Stimulated activated CD8-positive, alpha-beta memory T cell treated with anti-CD3 and anti-CD28 coated beads, Interleukin-7, amount 100 ng/mL, for 48 hours (primary cell): Measurements from ENCODE around the gene THAP7.
A peak's percentile ranks its signal among the peaks of the same experiment; 100 is the strongest.

Experiments used
- DNase-seq, 2 donors: peaks; one replicate each; pipeline ENCODE4 v3.0.0-alpha.2; 2020; ENCODE audit warnings: low read depth in 1 of 2; ENCODE audit errors: extremely low read depth in 1 of 2

The THAP7 gene

GRCh38 chr22:20994128-20994901, 7.6 kb downstream of the THAP7 start:
- no peak for DNase-seq

- no peak for DNase-seq
Observed at GRCh38 chr22:20993304-20994127, 8.4 kb downstream of the THAP7 start.

DNA sequence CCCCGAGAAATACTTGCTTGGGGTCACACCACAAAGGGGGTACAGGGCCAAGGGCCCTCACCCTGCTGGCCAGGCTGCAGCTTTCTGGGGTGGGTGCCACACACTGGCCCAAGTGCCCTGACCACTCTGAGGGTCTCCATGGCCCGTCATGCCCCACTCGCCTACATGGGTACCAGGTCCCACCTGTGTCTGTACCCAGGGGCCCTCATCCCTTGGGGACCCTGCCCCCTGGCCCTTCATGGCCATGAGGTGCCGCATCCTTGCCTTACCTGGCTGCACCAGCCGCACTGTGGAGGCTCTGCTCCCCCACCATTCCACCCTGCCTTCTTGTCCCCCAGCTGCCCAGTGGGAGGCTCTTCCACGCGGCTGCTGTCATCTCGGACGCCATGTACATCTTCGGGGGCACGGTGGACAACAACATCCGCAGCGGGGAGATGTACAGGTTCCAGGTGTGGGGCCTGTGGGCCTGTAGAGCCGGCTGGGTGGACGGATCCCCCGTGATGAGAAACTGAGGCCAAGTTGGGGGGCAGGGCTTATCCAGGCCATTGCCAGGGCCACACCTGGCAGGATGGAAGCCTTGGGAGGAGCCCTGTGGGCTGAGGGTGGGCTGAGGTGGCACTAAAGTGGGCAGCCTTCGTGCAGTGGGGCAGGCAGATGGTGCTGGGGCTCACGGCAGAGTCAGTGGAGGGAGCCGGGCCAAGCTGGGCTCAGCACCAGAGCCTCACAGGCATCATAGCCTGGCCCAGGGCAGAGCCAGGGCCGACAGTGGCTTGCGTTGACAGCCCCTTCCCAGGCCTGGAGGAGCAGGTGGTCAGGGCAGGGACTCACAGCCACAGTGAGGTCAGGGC, 9.2 kb downstream of the THAP7 start:
- DNase-seq: no peak

GRCh38 chr22:20992056-20992442, 9.9 kb downstream of the THAP7 start:
- no peak for DNase-seq

- no peak for DNase-seq
Observed at GRCh38 chr22:20991252-20992055, 10.5 kb downstream of the THAP7 start.

GRCh38 chr22:20990184-20991180, 11.4 kb downstream of the THAP7 start:
- DNase-seq: no peak

DNA sequence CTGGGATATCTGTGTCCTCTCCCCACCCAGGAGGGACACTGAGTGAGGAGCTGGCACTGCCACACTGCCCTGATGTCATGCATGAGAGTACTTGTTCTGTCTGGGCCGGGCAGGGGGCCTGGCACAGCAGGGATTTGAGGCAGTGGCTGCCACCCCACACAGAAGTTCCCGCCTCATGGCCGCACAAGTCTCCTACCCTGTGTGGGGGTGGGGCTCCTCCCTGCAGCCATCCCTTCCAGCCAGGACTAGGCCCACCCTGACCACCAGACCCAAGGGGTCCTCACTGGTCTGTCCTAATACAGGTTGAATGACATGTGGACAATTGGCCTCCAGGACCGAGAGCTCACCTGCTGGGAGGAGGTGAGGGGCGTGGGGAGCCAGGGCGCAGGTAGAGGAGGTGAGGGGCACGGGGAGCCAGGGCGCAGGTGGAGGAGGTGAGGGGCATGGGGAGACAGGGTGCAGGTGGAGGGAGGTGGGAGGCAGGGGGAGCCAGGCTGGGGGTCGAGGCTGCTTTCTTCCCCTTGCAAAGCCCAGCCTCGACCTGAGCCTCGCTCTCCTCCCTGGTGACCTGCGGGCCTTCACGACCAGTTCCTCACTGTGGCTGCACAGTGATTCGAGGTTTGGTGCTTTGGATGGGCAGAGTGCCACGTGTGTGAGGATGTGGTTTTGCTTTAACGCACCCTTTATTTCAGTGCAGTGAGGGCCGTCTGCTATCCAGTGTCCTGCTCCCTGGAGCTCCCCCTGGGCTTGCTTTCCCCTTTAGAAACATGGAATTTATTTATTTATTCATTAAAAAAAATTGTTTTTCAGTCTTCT, 12.4 kb downstream of the THAP7 start:
- DNase-seq: no peak

GRCh38 chr22:20988573-20989322, 13.2 kb downstream of the THAP7 start:
- DNase-seq: no peak

DNA sequence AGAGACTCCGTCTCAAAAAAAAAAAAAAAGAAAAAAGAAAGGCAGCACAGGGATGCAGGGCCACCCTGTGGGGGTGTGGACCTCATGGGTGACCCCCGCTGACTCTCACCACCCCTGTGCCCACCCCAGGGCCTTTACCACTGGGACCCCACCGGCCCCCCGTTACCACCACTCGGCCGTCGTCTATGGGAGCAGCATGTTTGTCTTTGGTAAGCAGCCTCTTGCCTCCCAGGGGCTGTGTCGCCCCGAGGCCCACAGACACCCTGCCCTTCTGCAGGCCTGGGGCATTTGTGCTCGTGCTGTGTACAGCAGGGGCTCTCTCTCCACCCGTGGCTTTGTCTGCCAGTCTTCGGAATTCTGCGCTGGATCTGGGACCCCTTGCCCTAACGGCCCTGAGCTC, 14.5 kb downstream of the THAP7 start:
- DNase-seq: no peak

- DNase-seq: no peak
Observed at GRCh38 chr22:20986365-20986764, 15.6 kb downstream of the THAP7 start.

DNA sequence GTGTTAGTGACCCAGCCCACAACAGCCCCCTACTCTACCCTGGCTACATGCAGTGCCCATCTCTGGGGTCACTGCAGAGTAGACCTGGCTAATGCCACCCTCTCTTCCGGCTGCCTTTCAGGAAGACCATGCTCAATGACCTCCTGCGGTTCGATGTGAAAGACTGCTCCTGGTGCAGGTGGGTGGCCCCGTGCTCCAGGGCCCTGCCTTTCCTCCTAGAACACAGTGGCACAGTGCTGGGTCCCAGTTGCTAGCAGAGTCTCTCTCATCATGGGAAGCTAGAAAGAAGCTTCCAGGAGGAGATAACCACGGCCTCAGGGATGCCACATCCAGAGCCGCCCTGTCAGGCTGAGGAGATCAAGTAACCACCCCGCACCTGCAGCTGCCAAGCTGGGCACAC, 16.2 kb downstream of the THAP7 start:
- DNase-seq: no peak

- DNase-seq: no peak
Observed at GRCh38 chr22:20983081-20983771, 18.7 kb downstream of the THAP7 start.

- no peak for DNase-seq
Observed at GRCh38 chr22:20982563-20982882, 19.4 kb downstream of the THAP7 start.

DNA sequence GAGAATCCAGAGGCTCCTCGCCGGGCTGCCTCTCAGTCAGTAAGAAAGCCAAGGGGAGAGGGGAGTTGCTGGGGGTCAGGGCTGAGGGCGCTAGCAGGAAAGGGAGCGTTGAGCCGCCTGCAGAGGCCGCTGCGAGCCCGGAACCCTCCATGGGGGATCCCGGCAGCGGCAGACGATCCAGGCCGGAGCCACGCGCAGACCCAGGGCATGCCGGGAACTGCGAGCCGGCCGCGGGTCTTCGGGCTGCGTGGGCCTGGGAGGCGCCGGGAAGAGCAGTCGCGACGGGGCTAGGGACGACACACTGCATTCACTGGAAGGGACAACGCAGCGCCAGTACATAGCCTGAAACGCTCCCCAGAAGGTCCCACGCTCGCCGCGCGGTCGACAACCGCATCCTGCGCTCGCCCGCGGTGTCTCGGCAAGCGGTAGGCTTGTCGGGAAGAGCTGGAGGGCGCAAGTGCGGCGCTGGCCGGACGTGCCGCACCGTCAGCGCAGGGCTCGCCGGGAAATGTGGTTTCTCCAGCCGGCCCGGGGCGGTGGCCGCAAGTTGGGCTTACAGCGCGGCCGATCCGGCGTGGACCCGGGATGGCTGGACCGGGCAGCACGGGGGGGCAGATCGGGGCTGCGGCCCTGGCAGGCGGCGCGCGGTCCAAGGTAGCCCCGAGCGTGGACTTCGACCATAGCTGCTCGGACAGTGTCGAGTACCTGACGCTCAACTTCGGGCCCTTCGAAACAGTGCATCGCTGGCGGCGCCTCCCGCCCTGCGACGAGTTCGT, 19.9 kb downstream of the THAP7 start, which contains the start of gene LZTR1:
Gene LZTR1 (plus strand): TSS at position 511 of the 776 bp plus-strand sequence. CDS start 75 bp downstream, at position 586.
- DNase-seq: peak; percentile 61 to 63

DNA sequence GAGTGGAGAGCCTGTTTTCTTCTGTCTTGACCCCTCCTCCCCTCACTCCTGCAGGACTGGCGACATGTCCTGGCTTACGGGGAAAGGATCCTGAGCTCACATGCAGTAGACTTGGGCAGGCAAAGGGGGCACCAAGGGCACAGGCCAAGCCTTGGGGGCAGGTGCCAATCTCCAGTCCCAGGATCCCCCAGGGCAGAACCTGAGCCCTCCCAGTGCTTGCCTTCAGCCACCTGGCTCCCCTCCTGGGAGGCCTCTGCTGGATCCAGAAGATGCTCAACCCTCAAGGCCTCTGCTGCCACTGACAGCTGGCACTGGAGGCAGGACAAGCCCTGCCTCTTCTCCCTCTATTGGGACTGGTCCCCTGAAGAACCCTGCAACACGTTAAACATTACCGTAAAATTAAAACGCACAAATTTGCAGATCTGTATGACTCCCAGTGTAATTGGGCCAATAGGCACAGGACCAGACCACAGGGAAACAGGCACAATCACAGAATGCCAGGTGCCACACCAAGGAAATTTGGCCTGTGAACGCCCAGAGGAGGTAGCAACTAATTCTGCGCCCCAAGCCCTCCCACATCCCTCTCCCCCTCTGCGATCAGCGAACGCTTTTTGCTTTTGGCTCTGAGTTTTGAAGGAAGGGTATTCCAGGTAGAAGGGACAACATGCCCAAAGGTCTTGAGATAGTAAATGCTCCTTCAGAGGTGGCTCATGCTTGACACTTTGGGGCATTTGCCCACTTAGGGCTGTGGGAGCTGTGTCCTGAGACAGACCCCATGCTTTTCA, 20.8 kb downstream of the THAP7 start:
- no peak for DNase-seq

DNA sequence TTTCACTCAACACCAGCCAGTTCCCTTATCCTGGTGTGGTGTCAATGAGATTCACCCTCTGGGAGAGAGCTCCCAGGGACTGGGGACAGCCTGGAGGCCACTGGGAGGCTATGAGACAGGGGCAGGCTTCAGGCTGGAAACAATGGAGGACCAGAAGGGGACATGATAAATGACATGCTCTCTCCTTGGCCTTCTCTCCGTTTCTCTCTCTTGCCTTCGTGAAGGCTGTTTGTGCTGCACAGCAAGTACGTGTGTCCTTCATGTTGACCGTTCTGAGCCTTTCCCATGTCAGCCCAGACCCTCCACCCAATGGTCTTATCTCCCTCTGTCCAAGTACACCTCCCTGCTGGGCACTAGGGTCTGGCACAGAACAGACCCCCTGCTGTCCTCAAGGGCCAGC, 21.4 kb downstream of the THAP7 start:
- DNase-seq: no peak
